ENCODE results near the gene PRRT2. TPM values are rescaled to one million over a fixed set of nuclear protein-coding genes. Genes with fewer than 3 reads are reported as not detected.
"Not testable (repeated sequence)": the region's sequence is repeated elsewhere in the genome, so short reads cannot be mapped to it uniquely, and the experiment has no call there.

The PRRT2 gene
- total RNA-seq, 1 experiment from 2014 or later = 1.8 TPM

- H3K4me3 Mint-ChIP-seq (ENCODE audit: low read depth, unreplicated experiment) = no peak overlapping the region
- no peaks in the 10 kb centered on the region for H3K36me3 Mint-ChIP-seq (ENCODE audit: insufficient read depth, unreplicated experiment)
- H3K9me3 Mint-ChIP-seq (ENCODE audit: low read depth, unreplicated experiment) = no peaks in the 10 kb centered on the region
- H3K27ac Mint-ChIP-seq (ENCODE audit: unreplicated experiment) = no peak overlapping the region
- H3K27me3 Mint-ChIP-seq (ENCODE audit: unreplicated experiment) = peaks cover 14% of the 10 kb centered on the region
- BruUV-seq (replicated peaks) = no TSS peak
- intact Hi-C loops (cut with micrococcal nuclease; ENCODE audit: unreplicated experiment) = no loop called here
- CTCF ChIA-PET = no interaction called here
- peak; percentile 49 for DNase-seq
- no peak for TF ChIP-seq CTCF (IDR thresholded peaks at IDR 0.05; ENCODE audit: unreplicated experiment)
- peaks cover 35% of the 10 kb centered on the region for H3K4me1 Mint-ChIP-seq (ENCODE audit: low read depth, unreplicated experiment)
Measured at GRCh38 chr16:29775742-29776408, 36.1 kb upstream of the PRRT2 start.

DNA sequence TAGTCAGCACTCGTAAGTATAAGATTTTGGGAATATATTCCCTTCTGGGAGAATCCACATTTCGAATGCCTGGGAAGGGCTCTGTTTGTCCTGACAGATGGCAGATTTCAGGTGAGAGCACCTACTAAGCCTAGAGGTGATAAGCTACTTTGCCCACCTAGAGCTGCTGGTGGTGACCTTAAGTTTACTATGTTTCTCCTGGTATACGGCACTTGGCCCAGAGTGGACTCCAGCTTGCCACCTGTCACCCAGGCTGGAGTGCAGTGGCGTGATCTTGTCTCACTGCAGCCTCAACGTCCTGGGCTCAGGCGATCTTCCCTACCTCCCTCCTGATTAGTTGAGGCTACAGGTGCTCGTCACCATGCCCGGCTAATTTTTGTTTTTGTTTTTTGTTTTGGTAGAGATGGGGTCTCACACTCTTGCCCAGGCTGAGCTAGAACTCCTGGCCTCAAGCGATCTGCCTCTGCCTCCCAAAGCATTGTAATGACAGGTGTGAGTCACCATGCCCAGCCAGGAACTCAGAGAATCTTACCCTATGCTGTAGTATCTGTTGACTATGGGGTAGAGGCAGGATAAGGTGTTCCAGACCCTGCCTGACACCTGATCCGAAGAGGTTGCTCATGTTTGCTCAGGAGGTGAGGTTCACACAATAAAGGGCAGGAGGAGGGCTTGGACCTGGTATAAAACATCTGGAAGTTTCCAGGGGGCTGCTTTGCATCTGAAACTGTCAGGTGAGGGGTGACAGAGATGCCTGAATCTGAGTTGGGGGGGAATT lies 34.2 kb upstream of the PRRT2 start, which contains the start of gene ZG16:
Gene ZG16, plus strand, starts transcription at position 681 of the 775 bp plus-strand sequence. CDS start 1,011 bp downstream, outside the sequence.
- Mint-ChIP-seq H3K27ac (ENCODE audit: unreplicated experiment) (no peak within 1 kb of the TSS), H3K4me1 (ENCODE audit: low read depth, unreplicated experiment) (peaks cover 37% of the 10 kb centered on the region), H3K4me3 (ENCODE audit: low read depth, unreplicated experiment) (no peak within 1 kb of the TSS), H3K27me3 (ENCODE audit: unreplicated experiment) (peaks cover 14% of the 10 kb centered on the region), H3K9me3 (ENCODE audit: low read depth, unreplicated experiment) (no peaks in the 10 kb centered on the region), H3K36me3 (ENCODE audit: insufficient read depth, unreplicated experiment) (no peaks in the 10 kb centered on the region)
- no peak for TF ChIP-seq CTCF (IDR thresholded peaks at IDR 0.05; ENCODE audit: unreplicated experiment)
- BruUV-seq (replicated peaks) = no TSS peak
- intact Hi-C loops (cut with micrococcal nuclease; ENCODE audit: unreplicated experiment) = no loop called here
- DNase-seq = no peak
- CTCF ChIA-PET = interaction anchor here (0.6 to 0.7 kb wide), 2 partner anchors 55 to 384 kb away, joined by 4 to 6 read pairs; no protein-coding TSS in a partner anchor

DNA sequence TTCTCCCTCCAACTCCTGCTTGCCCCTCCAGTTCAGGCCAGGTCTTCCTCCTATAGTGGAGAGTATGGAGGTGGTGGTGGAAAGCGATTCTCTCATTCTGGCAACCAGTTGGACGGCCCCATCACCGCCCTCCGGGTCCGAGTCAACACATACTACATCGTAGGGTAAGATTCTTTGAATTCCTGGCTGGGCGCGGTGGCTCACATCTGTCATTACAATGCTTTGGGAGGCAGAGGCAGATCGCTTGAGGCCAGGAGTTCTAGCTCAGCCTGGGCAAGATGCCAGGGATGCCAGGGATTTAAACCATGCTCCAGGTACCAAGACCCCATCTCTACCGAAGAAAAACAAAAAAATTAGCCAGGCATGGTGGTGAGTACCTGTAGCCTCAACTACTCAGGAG lies 32.5 kb upstream of the PRRT2 start:
- no TSS peak for BruUV-seq (replicated peaks)
- Mint-ChIP-seq H3K27ac (ENCODE audit: unreplicated experiment) (no peak overlapping the region), H3K36me3 (ENCODE audit: insufficient read depth, unreplicated experiment) (no peaks in the 10 kb centered on the region), H3K4me3 (ENCODE audit: low read depth, unreplicated experiment) (no peak overlapping the region), H3K27me3 (ENCODE audit: unreplicated experiment) (peaks cover 14% of the 10 kb centered on the region), H3K9me3 (ENCODE audit: low read depth, unreplicated experiment) (no peaks in the 10 kb centered on the region), H3K4me1 (ENCODE audit: low read depth, unreplicated experiment) (peaks cover 53% of the 10 kb centered on the region)
- peak; percentile 49 for DNase-seq
- intact Hi-C loops (cut with micrococcal nuclease; ENCODE audit: unreplicated experiment) = no loop called here
- TF ChIP-seq CTCF (IDR thresholded peaks at IDR 0.05; ENCODE audit: unreplicated experiment) = no peak
- CTCF ChIA-PET = interaction anchor here (0.6 kb wide), 1 partner anchor 1220 kb away, joined by 3 read pairs; no protein-coding TSS in a partner anchor

- CTCF ChIA-PET = interaction anchor here (0.6 to 1.4 kb wide), 3 partner anchors 15 to 249 kb away, joined by 3 to 5 read pairs (median 4); no protein-coding TSS in a partner anchor
- H3K4me3 Mint-ChIP-seq (ENCODE audit: low read depth, unreplicated experiment); H3K27me3 Mint-ChIP-seq (ENCODE audit: unreplicated experiment); H3K36me3 Mint-ChIP-seq (ENCODE audit: insufficient read depth, unreplicated experiment); intact Hi-C loops (cut with micrococcal nuclease; ENCODE audit: unreplicated experiment); BruUV-seq (replicated peaks); H3K27ac Mint-ChIP-seq (ENCODE audit: unreplicated experiment); H3K9me3 Mint-ChIP-seq (ENCODE audit: low read depth, unreplicated experiment): not testable (repeated sequence)
- peaks cover 33% of the 10 kb centered on the region for H3K4me1 Mint-ChIP-seq (ENCODE audit: low read depth, unreplicated experiment)
- DNase-seq = peak; percentile 53
Measured at GRCh38 chr16:29783094-29783953, 28.7 kb upstream of the PRRT2 start.
